Measurements from ENCODE around the gene GDI2.
"Not testable (repeated sequence)": the region's sequence is repeated elsewhere in the genome, so short reads cannot be mapped to it uniquely, and the experiment has no call there.

The GDI2 gene

GRCh38 chr10:5777758-5778157, 35.5 kb downstream of the GDI2 start:
- not testable (repeated sequence) for DNase-seq

DNA sequence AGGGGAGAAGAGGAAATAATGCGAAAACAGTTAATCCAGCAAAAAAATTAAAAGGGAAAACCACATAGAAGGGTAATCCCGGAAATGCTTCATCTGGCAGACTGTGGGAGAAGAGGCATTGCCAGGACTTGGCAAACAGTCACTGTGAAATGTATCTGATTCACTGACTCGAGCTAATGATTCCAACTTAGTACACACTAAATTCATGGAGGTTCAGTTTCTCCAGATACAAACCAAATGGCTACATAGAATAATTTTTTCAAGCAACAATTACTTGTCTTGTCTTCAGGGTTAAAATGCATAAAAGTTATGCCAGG, 36.4 kb downstream of the GDI2 start:
- DNase-seq = no peak

GRCh38 chr10:5776136-5776880, 36.9 kb downstream of the GDI2 start:
- no peak for DNase-seq

DNA sequence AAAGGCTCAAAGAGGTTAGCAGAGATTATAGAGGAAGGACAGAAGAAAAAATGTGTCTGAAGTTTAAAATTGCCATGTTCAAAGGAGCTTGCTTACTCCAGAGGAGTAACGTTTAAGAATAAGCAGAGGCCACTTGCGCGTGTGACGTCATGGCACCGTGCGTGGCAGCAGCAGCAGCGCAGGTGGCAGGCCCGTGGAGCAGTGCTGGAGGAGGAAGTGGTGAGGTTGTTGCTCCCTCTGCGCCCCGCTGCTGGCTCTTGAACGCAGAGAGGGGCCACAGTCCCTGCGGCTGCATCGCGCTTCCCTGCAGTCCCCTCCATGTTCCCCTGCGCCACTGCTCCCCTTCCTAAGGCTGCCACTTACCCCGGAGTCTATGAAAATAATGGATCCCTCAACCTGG, 37.5 kb downstream of the GDI2 start:
- peak; percentile 87 for DNase-seq

- DNase-seq = no peak
These were observed 38.1 kb downstream of the GDI2 start for GRCh38 chr10:5774987-5775620.

DNA sequence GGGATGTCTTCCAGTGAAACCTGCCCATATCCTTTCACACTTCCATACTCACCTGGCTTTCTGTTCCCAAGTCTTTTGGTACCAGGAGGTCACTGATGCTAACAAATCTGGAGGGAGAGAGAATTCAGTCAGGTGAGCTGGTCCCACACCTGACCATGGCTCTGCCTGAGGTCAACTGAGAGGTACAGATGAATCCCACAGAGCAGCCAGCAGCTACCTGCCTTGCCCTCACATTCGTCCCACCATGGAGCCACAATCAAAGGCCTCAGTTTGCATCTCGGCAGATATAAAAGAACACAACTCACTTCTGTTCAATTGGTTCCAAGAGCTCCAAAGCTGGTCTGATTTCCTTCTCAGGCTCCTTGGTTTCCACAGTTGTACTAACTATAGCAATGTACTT, 47.0 kb downstream of the GDI2 start:
- no peak for DNase-seq

DNA sequence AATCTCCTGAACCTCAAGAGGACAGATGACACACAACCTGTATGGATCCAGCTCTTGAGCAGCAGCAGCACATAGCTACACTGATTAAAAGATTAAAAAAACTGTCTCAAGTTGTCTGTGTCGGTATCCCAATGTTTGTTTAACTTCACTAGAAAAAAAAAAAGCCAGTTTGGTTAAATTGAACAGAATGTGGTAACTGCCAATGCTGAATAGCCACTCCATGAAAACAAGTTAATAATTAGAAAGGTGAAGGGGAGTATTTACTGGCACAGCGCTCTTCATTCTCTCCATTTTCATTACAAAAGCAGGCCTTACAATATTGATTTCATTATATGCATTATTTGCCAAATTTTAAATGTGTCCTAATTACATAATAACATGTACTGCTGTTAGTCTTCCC, 47.6 kb downstream of the GDI2 start:
- no peak for DNase-seq

GRCh38 chr10:5764422-5765297, 48.6 kb downstream of the GDI2 start:
- peak; percentile 8 for DNase-seq

DNA sequence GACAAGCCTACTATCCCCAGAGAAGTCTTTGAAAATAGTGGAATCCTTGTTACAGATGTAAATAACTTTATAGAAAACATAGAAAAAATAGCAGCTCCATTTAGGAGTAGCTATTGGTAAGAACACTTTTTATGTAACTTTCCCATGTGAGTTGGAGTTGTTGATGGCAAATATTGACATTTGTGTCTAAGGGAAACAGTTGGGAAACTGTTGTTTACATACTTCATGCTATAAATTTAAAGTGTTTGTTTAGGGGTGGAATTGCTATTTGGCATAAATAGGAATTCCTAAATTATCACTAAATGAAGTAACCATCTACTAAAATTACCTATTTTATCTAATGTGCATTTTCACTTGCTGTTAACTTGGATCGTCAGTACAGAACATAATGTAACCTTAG, 50.7 kb downstream of the GDI2 start:
- DNase-seq = no peak

DNA sequence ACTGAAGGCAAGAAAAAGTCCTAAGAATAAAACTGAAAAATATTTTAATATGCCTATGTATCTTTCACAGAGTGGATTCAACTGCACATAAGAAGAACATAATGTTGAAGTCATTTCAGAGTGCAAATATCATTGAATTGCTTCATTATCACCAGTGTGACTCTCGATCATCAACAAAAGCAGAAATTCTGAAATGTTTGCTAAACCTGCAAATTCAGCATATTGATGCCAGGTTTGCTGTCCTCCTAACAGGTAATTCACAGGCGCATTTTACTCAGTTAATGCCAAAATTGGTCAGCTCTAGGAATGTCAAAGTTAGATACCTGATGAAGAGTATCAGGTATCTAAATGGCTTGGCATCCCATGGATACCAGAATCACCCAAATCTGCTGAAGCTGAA, 52.0 kb downstream of the GDI2 start:
- no peak for DNase-seq

DNA sequence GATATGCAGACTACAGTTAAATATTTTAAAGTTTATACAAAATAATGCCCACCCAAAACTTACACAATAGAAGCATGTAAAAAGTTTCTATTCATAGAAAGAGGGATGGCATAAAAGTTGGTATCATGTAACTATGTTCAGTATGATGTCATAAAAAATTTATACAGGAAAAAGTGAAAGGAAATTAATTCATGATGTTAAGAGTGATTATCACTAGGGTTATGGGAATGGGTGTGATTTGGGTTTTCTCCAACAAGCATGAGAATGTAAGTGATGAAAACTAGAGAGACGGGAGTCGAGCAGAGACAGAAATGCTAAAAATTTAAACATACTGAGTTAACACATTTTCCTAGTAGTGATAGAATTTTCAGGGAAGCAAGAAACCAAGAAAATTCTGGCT, 52.7 kb downstream of the GDI2 start:
- DNase-seq = no peak

DNA sequence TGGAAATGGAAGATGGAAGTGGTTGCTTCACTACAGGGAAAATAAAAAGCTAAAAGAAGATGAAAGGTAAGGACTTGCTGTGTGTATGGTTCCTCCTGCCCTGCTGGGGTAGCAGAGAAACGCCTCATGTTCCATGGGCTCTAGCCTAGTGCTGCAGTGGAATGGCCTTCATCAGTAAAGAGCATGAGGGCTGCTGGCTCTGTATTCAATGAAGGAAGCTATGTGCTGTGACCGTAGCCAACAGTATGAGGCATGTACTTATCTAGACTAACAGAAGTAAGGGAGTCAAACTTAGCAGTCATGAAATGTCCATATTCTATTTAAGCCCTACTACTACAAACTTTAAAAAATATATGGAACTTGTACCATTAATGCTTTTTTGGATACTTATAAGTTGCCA, 54.3 kb downstream of the GDI2 start:
- DNase-seq = no peak

DNA sequence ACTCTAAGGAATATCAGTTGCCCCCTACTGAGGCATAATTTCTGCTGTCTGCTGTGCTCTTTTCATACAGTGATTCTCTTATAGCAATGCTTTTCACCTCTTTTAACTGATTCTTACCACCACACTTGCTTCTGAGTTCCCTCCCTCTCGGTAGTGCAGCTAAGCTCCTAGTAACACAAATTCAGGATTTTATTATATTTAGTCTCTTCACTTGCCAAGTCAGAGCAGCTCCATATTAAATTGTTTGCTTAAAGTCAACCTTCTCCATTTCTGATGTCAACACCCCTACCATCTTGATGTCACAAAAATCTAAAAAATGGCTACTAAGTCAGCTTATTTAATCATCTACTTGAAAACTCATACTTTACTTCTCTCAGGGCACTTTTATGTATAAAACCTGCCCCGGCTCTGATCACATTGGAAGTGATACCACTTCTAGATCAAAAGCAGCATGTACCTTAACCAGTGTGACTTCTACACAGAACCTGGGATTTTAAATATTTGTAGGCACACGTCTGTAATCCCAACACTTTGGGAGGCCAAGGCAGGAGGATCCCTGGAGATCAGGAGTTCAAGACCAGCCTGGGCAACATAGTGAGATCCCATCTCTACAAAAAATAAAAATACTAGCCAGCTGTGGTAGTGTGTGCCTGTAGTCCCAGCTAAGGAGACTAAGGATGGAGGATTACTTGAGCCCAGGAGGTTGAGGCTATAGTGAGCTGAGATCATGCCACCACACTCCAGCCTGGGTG, 55.3 kb downstream of the GDI2 start:
- DNase-seq = no peak

DNA sequence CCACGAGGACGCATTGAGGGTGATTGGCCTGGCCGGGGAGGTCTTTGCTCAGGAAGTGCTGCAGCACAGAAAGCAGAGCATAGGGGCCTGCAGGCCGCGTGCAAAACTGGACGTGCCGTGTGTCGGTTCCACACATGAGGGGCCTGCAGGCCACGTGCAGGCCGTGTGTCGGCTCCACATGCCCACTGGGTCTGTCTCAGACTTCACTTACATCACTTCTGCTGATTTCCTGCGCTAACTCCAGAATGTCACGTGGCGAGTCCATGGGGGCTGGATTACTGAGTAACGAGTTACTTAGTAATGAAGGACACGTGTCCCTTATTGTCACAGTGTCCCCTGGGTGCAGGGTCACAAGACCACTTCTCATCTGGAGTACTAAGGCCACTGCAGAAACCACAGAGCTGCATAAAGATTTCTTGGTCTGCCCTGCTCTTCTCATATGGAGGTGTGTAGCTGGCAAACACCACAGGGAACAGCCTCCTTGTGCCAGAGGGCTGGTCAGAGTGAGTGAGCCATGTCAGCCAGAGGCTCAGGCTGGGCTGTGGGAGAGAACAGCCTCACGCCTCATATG, 60.8 kb downstream of the GDI2 start:
- no peak for DNase-seq

DNA sequence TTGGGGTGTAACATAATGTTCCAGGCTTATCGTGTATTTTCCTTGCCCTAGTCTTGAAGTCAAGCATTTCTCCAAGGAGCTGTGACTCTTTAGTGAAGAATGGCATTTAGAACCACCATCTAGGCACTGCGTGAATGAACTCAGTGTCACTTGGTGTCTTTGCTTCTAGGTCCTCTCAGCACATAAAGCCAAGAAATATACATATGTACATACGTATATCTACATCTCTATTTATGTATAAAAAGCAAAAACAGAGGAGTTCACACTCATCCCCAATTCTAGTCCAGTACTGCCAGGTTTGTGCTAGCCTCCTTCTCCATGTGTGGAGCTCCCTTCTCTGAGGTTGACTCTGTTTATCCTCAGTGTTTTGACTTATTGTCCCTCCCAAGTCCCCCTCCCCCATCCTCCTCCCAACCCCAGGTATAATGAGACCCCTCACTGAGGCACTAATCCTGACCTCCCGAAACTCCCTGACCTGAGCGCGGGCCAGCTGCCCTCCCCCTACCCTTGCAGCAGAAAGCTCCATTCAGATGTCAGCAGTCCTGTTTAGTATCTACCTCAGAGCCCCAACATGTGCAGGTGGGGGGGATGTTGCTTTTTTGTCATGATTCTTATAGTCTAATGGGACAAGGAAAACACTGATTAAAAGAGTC, 61.5 kb downstream of the GDI2 start:
- no peak for DNase-seq

GRCh38 chr10:5748394-5748803, 64.8 kb downstream of the GDI2 start:
- DNase-seq = no peak

DNA sequence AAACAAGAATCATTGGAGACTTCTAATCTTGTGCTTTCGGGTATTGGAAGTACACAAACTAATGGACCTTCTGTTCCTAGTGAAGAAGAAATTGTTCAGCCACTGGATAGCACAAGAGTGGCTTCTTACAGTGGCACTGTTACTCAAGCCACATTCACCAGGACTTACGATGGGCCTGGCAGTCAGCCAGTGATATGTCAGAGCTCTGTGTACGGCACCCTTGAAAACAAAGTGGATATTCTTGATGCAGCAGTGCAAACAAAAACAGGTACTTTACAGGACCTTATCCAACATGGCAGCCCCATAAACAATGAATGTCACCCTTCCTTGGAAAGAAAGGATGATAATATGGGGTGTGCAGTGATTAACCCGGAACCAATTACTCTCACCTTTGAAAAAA, 67.0 kb downstream of the GDI2 start:
- DNase-seq = no peak

- DNase-seq = no peak
These were observed 68.4 kb downstream of the GDI2 start for GRCh38 chr10:5744849-5745248.

DNA sequence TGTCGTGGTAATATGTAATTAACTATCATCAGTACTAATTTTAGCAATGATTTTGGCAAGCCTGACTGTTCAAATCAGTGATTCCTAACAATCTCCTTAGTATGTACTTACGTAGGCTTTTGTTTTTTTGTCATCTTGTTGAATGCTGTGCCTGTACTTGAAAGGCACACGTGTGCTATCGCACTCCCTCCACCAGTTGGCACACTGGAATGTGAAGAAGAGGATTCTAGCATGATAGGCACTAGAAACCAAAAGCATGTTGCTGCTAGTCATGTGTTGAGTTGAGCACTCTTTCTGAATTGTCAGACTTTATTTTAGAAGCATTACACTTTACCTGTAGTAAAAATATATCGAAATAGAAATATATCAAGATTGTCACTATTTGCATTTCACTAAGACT, 69.5 kb downstream of the GDI2 start:
- no peak for DNase-seq

DNA sequence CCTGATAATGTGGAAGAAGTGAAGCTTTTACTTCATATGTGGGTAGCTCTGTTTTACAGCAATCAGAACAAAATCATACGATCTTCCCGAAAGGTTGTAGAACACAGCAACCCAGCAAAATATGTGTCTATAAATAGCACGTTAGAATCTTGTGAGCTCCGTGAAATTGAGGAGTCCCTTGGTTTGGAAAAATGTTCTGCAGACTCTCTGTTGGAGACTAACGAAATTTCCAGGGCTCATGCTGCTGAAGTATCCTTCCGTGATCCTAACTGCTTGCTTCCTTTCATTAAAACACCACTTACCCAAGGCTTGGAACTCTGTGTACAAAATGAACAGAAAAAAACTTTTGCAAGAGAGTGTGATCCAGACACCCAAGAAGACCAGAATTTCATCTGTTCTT, 71.1 kb downstream of the GDI2 start:
- DNase-seq = no peak

DNA sequence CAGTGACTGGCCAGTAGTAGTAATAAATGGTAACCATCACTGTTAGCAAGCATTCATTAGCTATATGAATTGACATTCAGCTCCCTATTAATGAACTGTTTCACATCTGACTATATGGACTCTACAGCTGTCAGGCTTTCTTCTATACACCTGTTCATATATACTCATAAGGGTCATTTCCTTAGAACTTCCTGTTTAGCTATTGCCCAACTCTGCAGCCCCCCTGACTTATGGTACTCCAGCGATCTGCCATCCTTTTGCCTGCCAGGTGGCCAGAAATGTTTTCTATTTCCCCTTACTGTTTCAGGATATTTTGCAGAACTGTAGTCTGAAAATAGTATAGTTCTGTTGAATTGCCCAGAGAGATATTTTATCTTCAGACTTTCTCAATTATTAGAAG, 72.0 kb downstream of the GDI2 start:
- DNase-seq = no peak

GRCh38 chr10:5738427-5738826, 74.8 kb downstream of the GDI2 start:
- DNase-seq = no peak

All from CD4-positive, alpha-beta T cell treated with Interleukin-6 for 4 hours (primary cell).